Esophagus mucosa (tissue), 1 donor: Measurements from ENCODE around the gene EPB41L1. TPM values are rescaled to one million over a fixed set of nuclear protein-coding genes. Genes with fewer than 3 reads are reported as not detected.
A peak's percentile ranks its signal among the peaks of the same experiment; 100 is the strongest.

ENCODE experiments used
- ATAC-seq: fragments of 200-7000 bp; cut with Tn5 transposase; one replicate; pipeline ENCODE4 v1.9.1; 2020
- total RNA-seq: library from RNA; stranded (reverse); gene quantifications from one replicate; pipeline ENCODE4 v1.2.4, GENCODE V29; 2023
- donor health status: DM: yes; HTN: yes; CAD: no.

The EPB41L1 gene
- total RNA-seq, 1 donor from 2014 or later: 95.6 TPM

DNA sequence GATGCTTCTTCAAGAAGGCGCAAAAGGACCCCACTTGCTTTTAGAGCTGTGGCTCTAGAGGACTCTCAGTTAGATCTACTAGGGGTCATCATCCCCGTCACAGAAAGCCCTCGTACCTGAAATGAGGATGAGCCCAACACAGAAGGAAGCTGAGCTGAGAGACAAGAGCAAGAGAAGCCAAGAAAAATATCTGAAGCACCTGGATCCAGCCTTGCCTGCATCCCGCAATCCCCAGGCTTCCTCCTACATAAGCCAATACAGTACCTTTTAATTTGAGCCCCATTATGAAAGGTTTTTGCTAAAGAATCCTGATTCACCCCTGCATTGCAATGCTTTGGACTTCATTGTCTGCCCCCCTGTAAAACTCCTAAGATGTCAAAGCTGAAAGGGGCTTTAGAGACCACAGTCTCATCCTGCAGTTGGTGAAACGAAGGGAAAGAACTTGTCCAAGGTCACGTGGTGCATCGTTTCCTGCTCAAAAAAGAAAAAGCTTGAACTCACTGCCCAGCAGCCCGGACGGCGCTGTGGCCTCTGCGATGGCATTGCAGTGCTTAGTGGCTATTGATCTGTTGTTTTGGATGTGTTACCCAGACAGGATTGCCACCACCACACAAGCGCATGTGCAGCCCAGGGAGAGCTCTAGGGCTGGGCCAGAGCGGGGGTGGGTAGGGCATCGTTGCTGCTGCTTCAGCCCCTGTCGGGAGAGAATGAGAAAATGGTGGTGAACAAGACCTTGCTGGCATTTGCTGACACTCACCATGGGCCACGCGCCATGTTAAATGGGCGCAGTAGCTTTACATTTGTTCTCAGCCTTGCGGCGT, 110.1 kb downstream of the EPB41L1 start:
- no peak for ATAC-seq

DNA sequence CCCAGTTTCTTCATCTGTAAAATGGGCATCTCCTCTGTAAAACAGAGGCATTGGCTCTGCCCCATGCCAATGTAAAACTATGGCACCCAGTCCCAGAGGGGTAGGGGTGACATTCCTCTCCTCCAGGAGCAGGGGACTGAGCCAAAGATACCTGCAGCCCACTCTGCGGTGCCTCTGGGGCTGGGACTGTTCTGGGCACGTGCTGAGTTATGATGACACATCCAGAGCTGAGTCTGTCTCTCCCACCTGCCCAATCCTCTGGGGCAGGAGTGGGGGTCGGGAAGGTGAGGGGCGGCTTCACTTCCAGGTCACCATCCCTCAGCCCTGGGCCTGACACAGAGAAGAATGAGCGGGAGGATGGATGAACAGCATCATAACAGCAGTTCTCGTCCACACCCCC, 111.6 kb downstream of the EPB41L1 start:
- ATAC-seq: no peak

DNA sequence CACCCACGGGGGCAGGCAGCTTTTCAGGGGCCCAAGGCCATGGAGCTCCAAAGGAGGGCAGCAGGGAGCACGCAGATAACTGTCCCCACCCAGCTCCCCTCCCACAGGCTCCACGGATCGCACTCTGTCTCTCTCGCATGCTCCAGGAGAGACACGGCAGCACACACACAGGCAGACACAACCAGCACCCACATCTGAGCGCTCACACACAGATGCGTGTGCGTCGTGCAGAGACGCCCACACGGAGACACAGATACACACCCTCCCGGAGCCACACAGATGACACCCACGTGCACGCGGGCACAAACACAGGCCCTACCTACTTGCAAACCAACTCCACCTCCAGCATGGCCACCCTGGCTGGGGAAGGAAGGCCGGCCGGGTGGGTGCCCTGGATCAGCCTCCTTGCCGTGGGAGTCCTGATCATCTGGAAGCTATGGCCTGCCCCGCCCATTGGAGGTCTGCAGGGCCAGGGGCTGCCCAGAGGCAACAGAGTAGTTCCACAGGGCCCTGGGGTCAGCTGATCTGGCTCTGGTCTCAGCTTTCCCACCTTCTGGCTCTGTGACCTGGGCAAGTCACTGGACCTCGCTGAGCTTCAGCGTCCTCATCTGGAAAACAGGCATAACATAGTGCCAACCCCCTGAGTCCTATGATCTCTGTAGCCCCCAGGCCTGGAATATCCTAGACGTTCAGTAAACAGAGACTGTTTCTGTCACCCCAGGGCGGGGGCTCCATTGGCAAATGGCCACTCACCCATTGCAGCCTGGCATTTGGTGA, 113.3 kb downstream of the EPB41L1 start:
- ATAC-seq: peak; percentile 12

DNA sequence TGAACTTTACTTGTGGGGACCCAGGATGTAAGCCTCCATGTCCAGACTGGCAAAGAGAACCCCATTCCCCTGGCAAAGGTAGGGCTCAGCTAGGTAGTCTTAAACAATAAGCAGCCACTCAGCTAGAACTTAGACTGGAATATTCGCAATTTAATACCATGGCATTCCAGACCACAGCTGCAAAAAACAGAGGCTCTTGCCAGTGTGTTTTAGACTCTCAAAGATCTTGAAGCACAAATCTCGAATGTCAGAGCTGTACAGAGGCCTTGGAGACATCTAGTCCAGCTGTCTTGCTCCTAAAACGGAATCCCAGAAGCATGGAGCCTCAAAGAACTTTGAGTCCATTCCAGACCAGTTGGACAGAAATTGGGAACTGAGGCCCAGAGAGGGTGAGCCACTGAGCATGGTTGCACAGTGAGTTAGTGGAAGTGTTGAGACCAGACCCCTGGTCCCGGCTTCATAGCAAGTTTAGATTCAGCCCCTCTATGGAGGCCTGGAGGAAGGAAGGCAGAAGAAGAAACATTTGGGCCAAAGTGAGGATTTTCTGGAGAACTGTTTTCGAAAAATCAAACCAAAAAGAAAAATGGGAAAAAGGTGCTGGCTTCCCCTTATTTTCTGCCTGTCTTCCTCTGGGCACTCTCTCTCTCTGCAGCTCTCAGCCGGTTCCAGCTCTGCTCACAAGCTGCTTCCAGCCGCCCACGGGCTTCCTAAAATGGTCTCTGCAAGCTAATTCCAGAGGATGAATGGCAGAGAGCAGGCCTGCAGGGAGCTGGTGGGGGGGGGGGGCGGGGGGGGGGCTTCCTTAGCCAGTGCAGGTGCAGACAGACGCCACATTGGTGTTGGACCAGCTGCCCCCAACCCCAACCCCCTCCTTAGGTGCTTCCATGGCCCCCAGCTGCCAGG, 114.2 kb downstream of the EPB41L1 start:
- no peak for ATAC-seq

DNA sequence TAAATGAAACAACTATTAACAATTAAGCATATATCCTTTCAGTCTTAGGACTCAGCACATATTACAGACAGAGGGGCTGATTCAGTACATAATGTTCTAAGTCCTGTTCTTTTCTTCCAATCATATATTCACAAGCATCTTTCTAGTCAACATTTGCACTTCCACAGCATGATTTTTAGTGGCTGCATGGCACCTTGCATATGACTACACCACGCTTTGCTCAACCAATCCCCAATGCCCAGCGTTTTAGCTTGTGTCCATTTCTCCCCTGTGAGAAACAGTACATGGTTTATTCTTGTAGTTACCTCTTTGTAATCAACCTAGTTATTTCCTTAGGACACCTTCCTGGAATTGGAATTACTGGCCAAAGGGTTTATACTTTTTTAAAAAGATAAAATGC, 115.0 kb downstream of the EPB41L1 start:
- ATAC-seq: no peak

DNA sequence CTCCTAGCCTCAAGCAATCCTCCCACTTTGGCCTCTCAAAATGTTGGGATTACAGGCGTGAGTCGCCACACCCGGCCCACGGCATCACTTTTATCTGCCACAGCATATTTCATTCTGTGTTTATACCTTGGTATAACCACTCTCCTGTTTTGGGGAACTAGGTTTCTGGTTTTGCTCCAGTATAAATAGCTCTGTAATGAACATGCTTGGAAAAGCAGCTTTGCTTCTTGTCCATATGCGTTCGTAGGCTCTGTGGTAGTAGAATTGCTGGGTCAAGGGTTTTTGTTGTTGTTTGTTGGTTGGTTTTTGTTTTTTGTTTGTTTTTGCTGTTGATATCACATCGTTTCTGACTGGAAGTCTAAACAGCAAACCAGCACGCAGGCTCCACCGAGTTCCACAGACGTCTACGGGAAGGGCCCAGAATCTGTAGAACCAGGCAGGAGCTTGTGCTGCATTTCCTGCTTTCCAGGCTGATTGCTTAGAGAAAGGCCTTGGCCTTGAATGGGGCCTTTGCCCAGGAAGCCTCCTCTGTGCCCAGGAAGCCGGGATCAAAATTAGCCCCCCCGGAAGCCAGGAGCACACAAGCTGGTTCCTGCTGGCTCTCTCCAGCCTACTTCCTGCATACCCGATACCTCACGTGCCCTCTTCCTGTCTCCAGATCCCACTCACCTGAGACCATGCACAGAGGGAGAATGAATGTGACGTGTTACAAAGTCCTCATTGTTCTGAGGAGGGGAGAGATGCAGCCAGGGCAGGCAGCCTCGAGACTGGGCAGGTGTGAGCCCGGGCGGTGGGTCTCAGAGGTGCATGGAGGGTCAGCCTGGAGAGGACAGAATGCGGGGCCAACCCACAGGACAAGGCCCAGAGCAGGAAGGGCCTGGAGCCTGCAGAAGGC, 116.5 kb downstream of the EPB41L1 start:
- ATAC-seq: no peak

DNA sequence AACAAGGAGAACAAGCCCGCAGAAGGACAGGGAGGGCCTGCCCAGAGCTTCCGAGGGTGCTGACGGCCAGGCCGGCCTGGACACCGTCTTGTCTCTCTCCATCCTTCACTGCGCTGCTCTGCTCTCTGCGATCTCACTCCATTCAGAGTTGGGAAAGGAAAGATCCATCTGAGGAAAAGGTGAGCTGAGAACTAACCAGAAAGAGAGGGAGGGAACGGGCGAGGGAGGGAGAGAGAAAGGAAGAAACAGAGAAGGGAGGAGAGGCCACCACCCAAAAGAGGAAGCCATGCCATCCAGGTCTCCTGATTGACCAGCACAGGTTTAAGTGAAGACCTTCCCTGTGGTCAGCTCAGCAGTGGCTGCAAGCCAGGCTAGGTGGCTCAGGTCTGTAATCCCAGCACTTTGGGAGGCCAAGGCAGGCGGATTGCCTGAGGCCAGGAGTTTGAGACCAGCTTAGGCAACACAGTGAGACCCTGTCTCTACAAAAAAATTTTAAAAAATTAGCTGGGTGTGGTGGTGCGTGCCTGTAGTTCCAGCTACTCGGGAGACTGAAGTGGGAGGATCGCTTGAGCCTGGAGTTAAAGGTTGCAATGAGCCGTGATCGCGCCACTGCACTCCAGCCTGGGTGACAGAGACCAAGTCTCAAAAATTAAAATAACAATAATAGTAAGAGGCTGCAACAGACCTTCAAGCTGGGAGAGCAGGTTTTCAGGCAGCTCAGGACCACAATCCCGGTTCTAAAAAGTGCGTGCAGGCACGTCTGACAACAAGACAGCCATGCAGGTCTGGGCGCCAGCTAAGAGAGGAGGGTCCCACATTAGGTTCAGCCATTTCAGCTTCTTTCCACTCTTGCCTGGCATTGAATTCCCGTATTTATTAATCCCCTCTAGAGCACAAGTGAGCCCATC, 117.4 kb downstream of the EPB41L1 start:
- ATAC-seq: no peak

DNA sequence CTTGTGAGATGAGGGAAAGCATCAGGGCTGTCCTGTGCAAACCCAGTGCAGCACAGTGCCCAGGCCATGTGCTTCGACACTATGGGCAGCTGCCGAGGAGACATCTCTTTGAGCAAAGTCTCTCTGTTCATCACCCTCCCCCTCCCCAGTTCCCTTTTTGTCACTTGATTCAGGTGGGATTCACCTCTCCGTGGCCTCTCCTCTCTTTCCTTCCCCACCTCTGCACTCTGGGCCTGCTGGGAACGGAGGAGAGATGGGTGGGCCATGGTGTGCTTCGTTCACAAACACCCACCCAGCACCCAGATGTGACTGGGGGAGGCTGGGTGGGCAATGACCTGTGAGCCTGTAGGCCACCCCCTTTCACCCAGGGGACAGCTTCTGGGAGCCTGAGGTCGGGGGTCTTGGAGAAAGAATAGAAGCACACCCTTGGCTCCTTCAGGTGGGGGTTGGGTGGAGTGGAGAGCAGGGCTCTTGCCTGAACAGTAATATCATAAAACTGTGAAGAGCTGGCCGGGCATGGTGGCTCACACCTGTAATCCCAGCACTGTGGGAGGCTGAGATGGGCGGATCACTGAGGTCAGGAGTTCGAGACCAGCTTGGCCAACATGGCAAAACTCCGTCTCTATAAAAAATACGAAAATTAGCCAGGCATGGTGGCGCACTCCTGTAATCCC, 118.1 kb downstream of the EPB41L1 start:
- no peak for ATAC-seq

DNA sequence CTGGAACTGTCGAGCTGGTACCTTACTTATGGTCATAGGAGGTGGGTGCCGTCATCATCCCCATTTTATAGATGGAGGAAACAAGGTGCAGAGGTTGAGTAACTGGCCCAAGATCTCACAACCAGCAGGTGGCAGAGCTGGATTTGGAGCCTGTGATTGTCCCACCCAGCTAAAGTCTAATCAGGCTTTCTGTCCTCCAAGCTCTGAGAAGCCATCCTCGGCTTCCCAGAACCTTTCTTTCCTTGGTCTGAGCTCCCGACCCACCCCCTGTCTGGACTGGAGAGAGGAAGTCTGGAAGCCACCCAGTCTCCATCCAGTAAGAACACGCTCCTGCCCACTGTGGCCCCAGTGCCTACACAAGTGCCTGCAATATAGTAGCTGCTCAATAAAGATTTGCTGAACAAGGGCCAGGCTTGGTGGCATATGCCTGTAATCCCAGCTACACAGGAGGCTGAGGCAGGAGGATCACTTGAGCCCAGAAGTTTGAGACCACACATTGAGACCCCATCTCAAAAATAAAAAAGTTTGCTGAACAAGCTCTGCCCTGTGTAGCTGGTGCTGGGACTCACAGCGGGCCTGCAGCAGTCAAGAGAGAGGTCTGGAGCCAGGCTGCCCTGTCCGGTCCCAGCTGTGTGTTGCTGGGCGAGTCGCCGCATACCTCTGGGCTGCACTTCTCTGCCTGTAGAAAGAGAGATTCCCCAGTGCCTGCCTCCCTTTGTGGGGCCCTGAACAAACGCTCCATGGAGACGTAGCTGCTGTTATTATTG, 119.1 kb downstream of the EPB41L1 start:
- no peak for ATAC-seq

DNA sequence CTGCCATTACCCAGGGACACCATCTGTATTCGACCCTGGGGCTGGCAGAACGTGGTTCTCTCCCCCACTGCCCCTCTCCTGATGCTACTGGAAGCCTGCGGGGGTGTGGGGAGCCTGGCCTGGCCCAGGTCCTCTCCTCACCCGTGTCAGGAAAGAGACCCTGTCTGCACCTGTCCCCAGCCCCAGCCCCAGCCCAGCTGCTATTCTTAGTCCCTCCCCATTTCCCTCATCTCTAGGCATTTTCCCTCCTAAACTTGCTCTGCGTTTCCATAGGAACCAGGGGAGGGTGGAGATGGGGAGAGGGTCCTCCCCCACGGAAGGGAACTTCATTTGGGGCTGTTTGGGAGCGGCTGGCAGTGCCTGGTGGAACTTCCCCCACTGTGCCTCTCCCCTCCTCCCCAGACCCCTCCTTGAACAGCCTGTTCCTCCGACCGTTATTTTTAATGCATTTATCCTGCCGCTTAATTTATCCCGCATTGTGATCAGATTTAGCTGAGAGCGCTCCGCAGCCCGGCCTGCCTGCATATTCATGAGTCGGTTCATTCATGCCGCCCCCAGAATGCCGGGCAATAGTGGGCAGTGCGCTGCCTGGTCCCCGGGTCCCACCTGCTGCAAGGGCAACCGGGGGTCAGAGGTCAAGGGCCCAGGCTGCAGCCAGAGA, 119.8 kb downstream of the EPB41L1 start:
- no peak for ATAC-seq

DNA sequence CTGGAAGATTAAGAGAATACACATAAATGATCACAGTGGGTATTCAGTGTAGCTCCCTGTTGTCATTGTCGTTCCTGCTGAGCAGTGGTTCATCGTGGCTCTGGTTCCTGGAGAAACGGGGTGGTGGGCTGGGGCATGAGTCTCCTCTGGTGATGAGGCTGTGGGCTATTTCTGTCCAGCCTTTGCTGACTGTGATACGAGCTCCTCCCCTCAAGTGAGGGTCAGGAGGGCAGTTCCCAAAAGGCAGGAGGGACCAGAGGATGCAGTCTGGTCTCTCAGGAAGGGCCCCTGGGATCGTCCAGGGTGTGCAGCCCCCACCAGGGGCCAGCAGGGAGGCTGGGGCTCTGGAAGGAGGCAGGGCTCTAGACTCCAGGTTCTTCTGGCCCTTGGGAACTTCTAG, 120.5 kb downstream of the EPB41L1 start:
- no peak for ATAC-seq

DNA sequence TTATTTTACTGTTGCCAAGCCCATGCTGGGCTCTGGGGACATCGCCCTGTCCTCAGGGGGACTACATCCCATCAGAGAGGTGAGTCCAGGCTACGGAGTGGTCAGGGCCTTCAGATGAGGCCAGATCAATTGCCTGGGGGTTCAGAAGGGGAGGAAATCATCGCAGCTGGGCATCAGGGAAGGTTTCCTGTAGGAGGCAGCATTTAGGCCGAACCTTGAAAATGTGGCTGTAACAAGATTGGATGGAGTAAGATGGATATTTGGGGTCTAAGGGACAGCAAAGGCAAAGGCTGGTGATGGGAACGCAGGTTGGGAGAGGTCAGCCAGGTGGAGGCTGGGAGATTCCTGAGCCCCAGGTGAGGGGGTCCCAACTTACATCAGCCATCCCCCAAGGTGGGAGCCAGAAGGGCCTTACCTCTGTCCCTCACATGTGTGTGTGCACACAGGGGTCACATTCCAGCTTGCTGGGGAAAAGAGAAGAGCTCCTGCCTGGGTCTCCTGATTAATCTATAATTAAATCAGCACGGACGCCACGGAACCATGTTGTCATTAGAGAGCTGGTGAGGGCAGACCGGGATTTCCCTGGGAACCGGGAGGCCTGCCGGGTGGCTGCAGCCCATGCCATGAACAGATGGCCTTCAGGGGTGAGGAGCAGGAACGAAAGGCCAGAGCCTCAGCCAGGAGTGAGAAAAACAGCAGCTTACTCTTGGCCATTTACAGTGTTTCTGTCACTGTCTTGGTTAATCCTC, 121.1 kb downstream of the EPB41L1 start:
- ATAC-seq: no peak

DNA sequence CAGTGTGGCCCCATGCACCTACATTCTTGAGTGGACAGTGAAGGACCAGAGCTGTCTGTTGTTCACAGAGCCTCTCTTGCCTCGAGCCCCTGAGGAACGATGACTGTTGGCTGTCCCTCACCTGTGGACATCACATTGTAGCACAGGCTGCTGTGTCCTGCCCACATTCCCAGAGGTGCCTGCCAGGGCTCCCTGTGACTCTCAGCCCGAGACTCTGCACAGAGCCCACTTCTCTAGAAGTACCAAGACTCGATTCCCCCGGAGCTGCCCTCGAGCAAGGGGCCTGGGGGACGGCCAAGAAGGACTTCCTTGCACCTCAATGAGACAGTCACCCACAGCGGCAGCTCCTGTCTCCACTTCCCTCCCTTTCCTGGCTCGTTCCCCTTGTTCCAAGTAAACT, 123.0 kb downstream of the EPB41L1 start:
- ATAC-seq: no peak

DNA sequence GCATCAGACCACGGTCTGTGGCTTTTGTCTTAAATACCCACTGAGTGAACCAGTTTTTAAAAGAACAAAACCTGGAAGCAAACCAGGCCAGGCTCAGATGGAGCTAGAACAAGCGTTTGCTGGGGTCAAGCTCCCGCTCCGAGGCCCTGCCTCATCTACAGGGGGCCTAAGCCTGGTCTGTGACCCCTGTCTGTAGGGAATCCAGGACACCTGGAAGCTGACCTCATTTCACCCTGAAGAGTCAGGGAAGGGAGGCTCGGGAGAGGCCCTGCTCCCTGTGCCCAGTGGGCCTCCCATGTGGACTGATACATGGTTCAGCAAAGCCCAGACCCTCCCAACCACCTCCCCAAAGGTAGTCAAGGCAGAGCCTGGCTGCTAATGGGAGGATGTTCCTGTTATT, 124.8 kb downstream of the EPB41L1 start:
- no peak for ATAC-seq

DNA sequence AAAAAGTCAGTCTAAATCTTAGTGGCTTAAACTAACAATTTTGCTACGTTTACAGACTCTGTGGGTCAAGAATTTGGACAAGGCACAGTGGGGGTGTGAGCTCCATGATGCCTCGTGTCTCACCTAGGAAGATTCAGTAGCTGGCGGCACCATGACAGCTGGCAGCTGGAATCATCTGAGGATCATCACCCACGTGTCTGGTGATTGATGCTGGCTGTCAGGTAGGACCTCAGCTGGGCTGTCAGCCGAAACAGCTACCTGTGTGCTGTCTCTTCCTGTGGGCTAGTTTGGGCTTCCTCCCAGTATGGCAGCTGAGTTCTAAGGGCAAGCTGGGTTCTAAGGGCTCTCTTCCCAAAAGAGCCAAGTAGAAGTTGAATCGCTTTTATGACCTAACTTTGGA, 125.2 kb downstream of the EPB41L1 start:
- ATAC-seq: no peak

DNA sequence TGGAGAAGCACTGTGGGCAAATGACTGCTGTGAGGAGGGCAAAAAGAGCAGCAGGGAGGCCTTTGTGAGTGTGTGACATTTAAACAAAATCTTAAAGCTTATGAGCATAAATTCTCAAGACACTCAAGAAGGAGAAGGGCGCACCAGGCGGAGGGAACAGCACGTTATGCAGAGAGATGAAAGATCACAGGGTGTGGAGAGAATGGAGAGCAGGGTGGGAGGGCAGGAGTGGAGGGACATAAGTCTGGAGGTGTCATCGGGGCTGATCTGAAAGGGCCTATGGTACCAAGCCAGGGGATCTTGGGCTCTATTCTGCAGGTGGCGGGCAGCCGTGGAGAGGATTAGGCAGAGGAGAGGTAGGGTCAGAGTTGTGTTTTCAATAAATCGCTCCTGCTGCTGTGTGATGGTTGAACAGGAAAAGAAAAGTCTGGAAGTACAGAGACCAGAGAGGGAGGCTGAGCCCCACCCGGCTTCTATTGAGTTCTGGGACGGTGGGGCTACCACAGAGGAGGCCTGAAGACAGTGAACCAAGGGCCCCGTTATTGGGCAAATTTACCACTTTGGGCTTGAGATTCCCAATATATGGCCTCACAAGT, 127.3 kb downstream of the EPB41L1 start:
- ATAC-seq: no peak
